Left lung (tissue), 10 donors: ENCODE results near the gene PXN. TPM values are rescaled to one million over a fixed set of nuclear protein-coding genes. Genes with fewer than 3 reads are reported as not detected.
"Not testable (repeated sequence)": the region's sequence is repeated elsewhere in the genome, so short reads cannot be mapped to it uniquely, and the experiment has no call there.

ENCODE experiments used
- ATAC-seq: fragments of 200-7000 bp; cut with Tn5 transposase; one replicate; pipeline ENCODE4 v1.9.1; 2020; ENCODE audit warnings: moderate library complexity
- DNase-seq, 4 donors: peaks; one replicate each; pipeline ENCODE4 v3.0.0-alpha.2; 2013 to 2020
- H3K27ac ChIP-seq, 2 donors: fragments of 200-600 bp; sonication (generic) in 1 of 2; one replicate each; pipeline versions ENCODE4 v1.5.0 to v1.8.0; 2020 to 2021
- H3K27me3 ChIP-seq, 2 donors: fragments of 200-600 bp; sonication (generic) in 1 of 2; one replicate each; pipeline versions ENCODE4 v1.5.0 to v1.8.0; 2020 to 2021
- H3K36me3 ChIP-seq, 2 donors: fragments of 200-600 bp; sonication (generic) in 1 of 2; one replicate each; pipeline versions ENCODE4 v1.5.0 to v1.8.0; 2020 to 2021
- H3K4me1 ChIP-seq, 2 donors: fragments of 200-600 bp; one replicate each; pipeline ENCODE4 v1.8.0; 2021
- H3K4me3 ChIP-seq, 2 donors: fragments of 200-600 bp; sonication (generic) in 1 of 2; one replicate each; pipeline versions ENCODE4 v1.5.0 to v1.8.0; 2020 to 2021; ENCODE audit warnings: mild to moderate bottlenecking in 1 of 2
- H3K9me3 ChIP-seq, 2 donors: fragments of 200-600 bp; sonication (generic) in 1 of 2; one replicate each; pipeline versions ENCODE4 v1.5.0 to v1.8.0; 2020 to 2021
- intact Hi-C, 2 donors: fragments of 100-400 bp; cut with DNase I; formaldehyde crosslinking; loops; one replicate each; pipeline versions ENCODE4 v1.11.2 to v1.14.2; 2022
- polyA plus RNA-seq, 6 donors: library from polyadenylated mRNA; unstranded; fragments of 120-200 nt; gene quantifications; one replicate each; pipeline ENCODE4 v1.2.1, GENCODE V29; 2013; ENCODE audit not compliant: insufficient read length in 6 of 6
- total RNA-seq, 2 donors: library from RNA; stranded (reverse); fragmentation: NEBNext Ultra II Directional; extraction: Animal tissue kit (Norgen Biotek cat#: 25700); gene quantifications; one replicate each; pipeline ENCODE4 v1.2.1, GENCODE V29; 2021
- TF ChIP-seq, protein P1 (sequence below), 2 donors: fragments of 200-600 bp; sonication (generic) in 1 of 2; IDR thresholded peaks; one replicate each; pipeline versions ENCODE4 v1.5.0 to v1.8.0; 2021; ENCODE audit warnings: antibody characterized with exemption in 2 of 2
- donor health status: DM: no; HTN: yes; CAD: no.
- donor health status: DM: no; HTN: no; CAD: no.

PXN gene
- total and polyA plus RNA-seq, 8 donors: 56.5 to 111 (median 64.4) TPM

DNA sequence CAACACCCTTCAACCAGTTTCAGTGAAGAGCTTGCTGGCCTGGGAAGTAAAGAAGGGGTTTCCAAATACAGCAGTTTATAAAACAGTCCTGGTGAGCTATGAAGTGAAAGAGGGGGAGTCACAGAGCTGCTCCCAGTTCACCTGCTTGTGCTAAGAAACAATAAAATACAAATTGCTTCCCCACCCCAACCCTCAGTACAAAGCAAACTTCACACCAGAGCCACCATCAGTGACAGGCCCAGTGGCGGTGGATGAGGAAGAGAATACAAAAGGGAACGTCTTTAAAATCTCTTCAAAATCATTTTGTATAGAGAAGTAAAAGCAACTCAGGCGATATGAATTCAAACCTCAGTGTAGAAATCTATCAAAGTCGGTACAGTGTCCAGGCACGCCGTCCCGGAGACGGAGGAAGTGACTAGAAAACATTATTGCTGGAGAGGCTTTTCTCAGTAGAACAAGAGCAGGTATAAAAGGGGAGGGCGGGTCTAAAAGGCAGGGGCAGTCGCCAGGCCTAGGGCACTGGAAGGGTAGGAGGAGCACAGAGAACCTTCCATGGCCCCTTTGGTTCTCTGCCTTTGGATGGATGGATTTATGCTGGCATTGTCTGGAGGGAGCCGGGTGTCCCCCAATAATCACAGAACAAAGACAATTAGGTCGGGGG lies 54.2 kb downstream of the PXN start:
- intact Hi-C loops: no loop called here
- ATAC-seq (no peak), DNase-seq (no peak)
- TF ChIP-seq, protein P1, sequence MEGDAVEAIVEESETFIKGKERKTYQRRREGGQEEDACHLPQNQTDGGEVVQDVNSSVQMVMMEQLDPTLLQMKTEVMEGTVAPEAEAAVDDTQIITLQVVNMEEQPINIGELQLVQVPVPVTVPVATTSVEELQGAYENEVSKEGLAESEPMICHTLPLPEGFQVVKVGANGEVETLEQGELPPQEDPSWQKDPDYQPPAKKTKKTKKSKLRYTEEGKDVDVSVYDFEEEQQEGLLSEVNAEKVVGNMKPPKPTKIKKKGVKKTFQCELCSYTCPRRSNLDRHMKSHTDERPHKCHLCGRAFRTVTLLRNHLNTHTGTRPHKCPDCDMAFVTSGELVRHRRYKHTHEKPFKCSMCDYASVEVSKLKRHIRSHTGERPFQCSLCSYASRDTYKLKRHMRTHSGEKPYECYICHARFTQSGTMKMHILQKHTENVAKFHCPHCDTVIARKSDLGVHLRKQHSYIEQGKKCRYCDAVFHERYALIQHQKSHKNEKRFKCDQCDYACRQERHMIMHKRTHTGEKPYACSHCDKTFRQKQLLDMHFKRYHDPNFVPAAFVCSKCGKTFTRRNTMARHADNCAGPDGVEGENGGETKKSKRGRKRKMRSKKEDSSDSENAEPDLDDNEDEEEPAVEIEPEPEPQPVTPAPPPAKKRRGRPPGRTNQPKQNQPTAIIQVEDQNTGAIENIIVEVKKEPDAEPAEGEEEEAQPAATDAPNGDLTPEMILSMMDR (IDR thresholded peaks at IDR 0.05): no peak
- Histone ChIP-seq H3K4me1 (no peaks in the 10 kb centered on the region), H3K27me3 (no peaks in the 10 kb centered on the region), H3K9me3 (no peaks in the 10 kb centered on the region), H3K36me3 (peaks cover 0 to 88% of the 10 kb centered on the region in 2 donors), H3K27ac (no peak overlapping the region), H3K4me3 (no peak overlapping the region)

- Histone ChIP-seq H3K4me3 (no peak overlapping the region), H3K4me1 (no peaks in the 10 kb centered on the region), H3K27ac (no peak overlapping the region), H3K27me3 (no peaks in the 10 kb centered on the region), H3K36me3 (peaks cover 0 to 72% of the 10 kb centered on the region in 2 donors), H3K9me3 (no peaks in the 10 kb centered on the region)
- TF ChIP-seq, protein P1 (IDR thresholded peaks at IDR 0.05): no peak
- ATAC-seq (no peak), DNase-seq (no peak)
- intact Hi-C loops: no loop called here
Measured at GRCh38 chr12:120209851-120210250, 55.7 kb downstream of the PXN start.

DNA sequence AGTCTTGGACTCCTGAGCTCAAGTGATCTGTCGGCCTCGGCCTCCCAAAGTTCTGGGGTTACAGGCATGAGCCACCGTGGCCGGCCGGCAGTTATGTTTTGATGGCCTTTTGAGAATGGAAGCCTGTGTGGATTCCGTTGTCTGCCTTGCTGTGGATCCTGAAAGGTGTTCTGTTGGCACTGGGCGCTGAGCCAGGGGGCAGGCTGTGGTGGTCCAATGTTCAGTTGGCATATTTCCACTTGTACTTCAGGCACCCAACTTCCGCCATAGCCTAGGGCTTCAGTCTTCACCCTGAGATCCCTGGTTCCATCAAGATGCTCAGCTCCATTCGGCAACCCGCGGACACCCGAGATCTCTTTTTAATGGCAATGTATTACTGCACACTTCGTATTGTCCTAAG lies 58.3 kb downstream of the PXN start:
- no peak for DNase-seq
- TF ChIP-seq, protein P1 (IDR thresholded peaks at IDR 0.05): no peak
- peaks cover 0 to 46% of the 10 kb centered on the region in 2 donors for H3K36me3 ChIP-seq

DNA sequence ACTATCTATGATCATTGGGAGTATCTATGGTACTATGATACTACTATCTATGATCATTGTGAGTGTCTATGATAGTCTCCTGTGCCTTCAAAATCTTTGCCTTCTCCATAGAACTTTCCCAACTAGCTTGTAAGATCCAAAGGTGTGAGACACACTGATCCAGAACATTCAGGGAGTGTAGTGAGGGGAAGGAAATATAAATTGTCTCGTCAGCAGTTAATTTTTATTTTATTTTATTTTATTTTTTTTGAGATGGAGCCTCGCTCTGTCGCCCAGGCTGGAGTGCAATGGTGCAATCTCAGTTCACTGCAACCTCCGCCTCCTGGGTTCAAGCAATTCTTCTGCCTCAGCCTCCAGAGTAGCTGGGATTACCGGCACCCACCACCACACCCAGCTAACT lies 58.7 kb downstream of the PXN start:
- H3K4me1 ChIP-seq, H3K4me3 ChIP-seq, intact Hi-C loops, ATAC-seq, H3K27ac ChIP-seq, H3K9me3 ChIP-seq, H3K27me3 ChIP-seq, DNase-seq: not testable (repeated sequence)
- peaks cover 0 to 42% of the 10 kb centered on the region in 2 donors for H3K36me3 ChIP-seq

More for the DNA sequence above, 58.3 kb downstream of the PXN start:
- H3K27ac ChIP-seq: no peak overlapping the region
- H3K9me3 ChIP-seq: no peaks in the 10 kb centered on the region
- no peak overlapping the region for H3K4me3 ChIP-seq
- no peak for ATAC-seq
- H3K4me1 ChIP-seq: no peaks in the 10 kb centered on the region
- no peaks in the 10 kb centered on the region for H3K27me3 ChIP-seq
- intact Hi-C loops: no loop called here

DNA sequence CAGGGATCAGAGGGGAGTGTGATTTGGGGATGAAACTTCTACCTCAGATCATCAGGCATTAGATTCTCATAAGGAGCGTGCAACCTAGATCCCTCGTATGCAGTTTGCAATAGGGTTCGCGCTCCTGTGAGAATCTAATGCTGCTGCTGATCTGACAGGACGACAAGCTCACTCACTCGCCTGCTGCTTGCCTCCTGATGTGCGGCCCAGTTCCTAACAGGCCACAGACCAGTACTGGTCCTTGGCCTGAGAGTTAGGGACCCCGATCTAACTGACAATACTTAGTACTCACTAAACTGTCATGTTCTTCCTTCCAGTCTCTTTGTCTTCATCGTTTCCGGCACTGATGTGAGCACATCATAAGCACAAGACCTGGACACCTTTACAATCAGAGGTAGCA lies 59.3 kb downstream of the PXN start:
- no peaks in the 10 kb centered on the region for H3K4me1 ChIP-seq
- H3K27ac ChIP-seq: no peak overlapping the region
- no peaks in the 10 kb centered on the region for H3K27me3 ChIP-seq
- H3K36me3 ChIP-seq: peaks cover 0 to 36% of the 10 kb centered on the region in 2 donors
- TF ChIP-seq, protein P1 (IDR thresholded peaks at IDR 0.05): no peak
- intact Hi-C loops: no loop called here
- no peaks in the 10 kb centered on the region for H3K9me3 ChIP-seq
- H3K4me3 ChIP-seq: no peak overlapping the region
- DNase-seq (no peak), ATAC-seq (no peak)

GRCh38 chr12:120204171-120204570 lies 61.4 kb downstream of the PXN start:
- intact Hi-C loops: no loop called here
- H3K27ac ChIP-seq: no peak overlapping the region
- no peaks in the 10 kb centered on the region for H3K9me3 ChIP-seq
- peaks cover 7 to 13% of the 10 kb centered on the region in 2 donors for H3K4me1 ChIP-seq
- no peaks in the 10 kb centered on the region for H3K27me3 ChIP-seq
- no peak overlapping the region for H3K4me3 ChIP-seq
- H3K36me3 ChIP-seq: peaks cover 0 to 22% of the 10 kb centered on the region in 2 donors
- DNase-seq: no peak
- no peak for ATAC-seq
- TF ChIP-seq, protein P1 (IDR thresholded peaks at IDR 0.05): no peak
